HEK293T (cell line): Measurements from ENCODE around the gene SESTD1.

Experiments
- ELF4 ChIP-seq: fragments of 450-650 bp; IDR thresholded peaks from 2 replicates; pipeline ENCODE4 v1.6.1; 2017; ENCODE audit warnings: antibody characterized with exemption
- FOXM1 ChIP-seq: fragments of 450-650 bp; IDR thresholded peaks from 2 replicates; pipeline ENCODE4 v1.6.1; 2017; ENCODE audit warnings: mild to moderate bottlenecking, borderline replicate concordance
- HDGF ChIP-seq: fragments of 450-650 bp; IDR thresholded peaks from 2 replicates; pipeline ENCODE4 v1.6.1; 2017; ENCODE audit warnings: antibody characterized with exemption, borderline replicate concordance
- L3MBTL2 ChIP-seq: fragments of 450-650 bp; conservative IDR thresholded peaks from 2 replicates; pipeline ENCODE4 v1.6.1; 2016; ENCODE audit warnings: mild to moderate bottlenecking
- SP1 ChIP-seq: fragments of 450-650 bp; IDR thresholded peaks from 2 replicates; pipeline ENCODE4 v1.6.1; 2017
- ZNF384 ChIP-seq: fragments of 450-650 bp; IDR thresholded peaks from 2 replicates; pipeline ENCODE4 v1.6.1; 2016

GRCh38 chr2:179104736-179105135 is 159.9 kb downstream of the SESTD1 start:
- no peak for TF ChIP-seq HDGF
- no peak for TF ChIP-seq FOXM1
- TF ChIP-seq SP1, result no peak
- TF ChIP-seq ZNF384, result no peak
- no peak for TF ChIP-seq ELF4
- TF ChIP-seq L3MBTL2, result no peak
